Measurements from ENCODE around the gene STARD5. TPM values are rescaled to one million over a fixed set of nuclear protein-coding genes. Genes with fewer than 3 reads are reported as not detected.

The STARD5 gene
- total RNA-seq, 1 experiment from 2014 or later = 0.41 TPM

DNA sequence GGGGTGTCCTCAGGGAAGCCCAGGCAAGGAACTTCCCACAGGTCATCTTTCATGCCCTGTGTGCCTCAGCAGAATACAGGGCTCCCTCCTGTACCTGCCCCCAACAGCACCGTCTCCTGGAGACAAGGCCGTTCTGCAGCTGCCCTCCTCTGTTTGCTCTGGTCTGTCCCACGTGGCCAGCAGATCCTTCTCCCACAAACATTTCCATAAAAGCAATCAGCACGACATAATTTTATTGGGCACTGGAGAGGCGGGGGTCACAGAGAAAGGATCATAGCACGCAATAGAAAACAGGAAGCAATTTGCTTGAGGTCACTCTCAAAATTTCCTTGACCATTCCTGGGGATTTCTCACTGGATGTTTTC, 29.4 kb downstream of the STARD5 start:
- Histone ChIP-seq H4K20me1 (ENCODE audit: insufficient read depth) (no peaks in the 10 kb centered on the region), H3K4me1 (replicated peaks; ENCODE audit: insufficient read depth) (no peaks in the 10 kb centered on the region), H3K36me3 (ENCODE audit: low read depth) (no peaks in the 10 kb centered on the region), H3K9me2 (ENCODE audit: insufficient read depth) (no peaks in the 10 kb centered on the region), H3K79me2 (ENCODE audit: low read depth) (no peaks in the 10 kb centered on the region), H3K4me3 (no peak overlapping the region), H3F3A (ENCODE audit: insufficient read depth, low read depth) (no peaks in the 10 kb centered on the region), H2AFZ (no peak overlapping the region), H3K9me3 (ENCODE audit: insufficient read depth, low read depth) (no peaks in the 10 kb centered on the region), H3K4me2 (no peak overlapping the region), H3K27ac (no peak overlapping the region), H3K27me3 (ENCODE audit: insufficient read depth, low read depth) (peaks cover 37% of the 10 kb centered on the region)
- BruUV-seq (replicated peaks) = no TSS peak
- TF ChIP-seq EZH2 (IDR thresholded peaks at IDR 0.05; ENCODE audit: low read depth) = no peak
- ChIA-PET CTCF (no interaction called here), POLR2A (ENCODE audit: unreplicated experiment) (no interaction called here)
- intact Hi-C loops (cut with micrococcal nuclease; ENCODE audit: unreplicated experiment) = no loop called here
- no peak for DNase-seq

DNA sequence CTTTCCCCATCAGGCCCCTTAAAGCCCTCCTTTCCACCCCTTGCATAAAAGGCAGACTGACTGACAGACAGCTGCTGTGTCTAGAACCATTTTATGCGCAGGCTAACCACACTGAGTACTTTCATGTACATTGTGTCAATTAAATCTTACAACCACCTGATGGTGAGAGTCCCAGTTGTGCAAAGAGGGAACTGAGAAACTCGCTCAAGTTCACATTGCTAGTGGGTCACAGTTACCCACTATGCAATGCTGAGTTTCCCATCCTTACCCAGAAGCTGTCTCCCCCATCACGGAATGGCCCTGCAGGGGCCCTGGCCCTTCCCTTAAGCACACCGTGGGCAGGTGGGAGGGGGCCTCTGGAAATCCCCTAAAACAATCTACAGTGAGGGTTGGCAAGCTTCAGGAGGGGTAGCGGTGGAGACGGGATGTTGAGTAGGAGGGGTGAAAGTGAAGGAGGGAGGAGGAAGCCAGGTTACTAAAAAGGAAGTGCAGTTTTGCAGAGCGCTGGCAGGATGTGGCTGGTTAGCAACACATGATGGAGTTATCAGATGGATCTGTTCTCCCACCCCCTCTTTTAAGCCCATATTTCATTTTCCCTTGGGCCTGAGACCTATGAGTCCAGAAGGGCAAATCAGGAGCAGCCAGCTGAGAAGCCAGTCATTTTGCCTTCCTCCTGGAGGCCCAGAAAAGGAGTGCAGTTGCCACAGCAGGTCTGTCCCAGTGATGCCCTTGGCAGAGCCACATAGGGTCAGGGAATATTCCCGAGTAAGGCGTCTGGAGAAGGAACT, 30.0 kb downstream of the STARD5 start:
- Histone ChIP-seq H3K27ac (no peak overlapping the region), H3K4me2 (no peak overlapping the region), H3K4me3 (no peak overlapping the region), H3F3A (ENCODE audit: insufficient read depth, low read depth) (no peaks in the 10 kb centered on the region), H3K9me3 (ENCODE audit: insufficient read depth, low read depth) (no peaks in the 10 kb centered on the region), H3K9me2 (ENCODE audit: insufficient read depth) (no peaks in the 10 kb centered on the region), H3K36me3 (ENCODE audit: low read depth) (no peaks in the 10 kb centered on the region), H3K4me1 (replicated peaks; ENCODE audit: insufficient read depth) (no peaks in the 10 kb centered on the region), H4K20me1 (ENCODE audit: insufficient read depth) (no peaks in the 10 kb centered on the region), H2AFZ (no peak overlapping the region), H3K79me2 (ENCODE audit: low read depth) (no peaks in the 10 kb centered on the region), H3K27me3 (ENCODE audit: insufficient read depth, low read depth) (peaks cover 31% of the 10 kb centered on the region)
- CTCF ChIA-PET = no interaction called here
- no peak for TF ChIP-seq EZH2 (IDR thresholded peaks at IDR 0.05; ENCODE audit: low read depth)
- TF ChIP-seq, protein P1, sequence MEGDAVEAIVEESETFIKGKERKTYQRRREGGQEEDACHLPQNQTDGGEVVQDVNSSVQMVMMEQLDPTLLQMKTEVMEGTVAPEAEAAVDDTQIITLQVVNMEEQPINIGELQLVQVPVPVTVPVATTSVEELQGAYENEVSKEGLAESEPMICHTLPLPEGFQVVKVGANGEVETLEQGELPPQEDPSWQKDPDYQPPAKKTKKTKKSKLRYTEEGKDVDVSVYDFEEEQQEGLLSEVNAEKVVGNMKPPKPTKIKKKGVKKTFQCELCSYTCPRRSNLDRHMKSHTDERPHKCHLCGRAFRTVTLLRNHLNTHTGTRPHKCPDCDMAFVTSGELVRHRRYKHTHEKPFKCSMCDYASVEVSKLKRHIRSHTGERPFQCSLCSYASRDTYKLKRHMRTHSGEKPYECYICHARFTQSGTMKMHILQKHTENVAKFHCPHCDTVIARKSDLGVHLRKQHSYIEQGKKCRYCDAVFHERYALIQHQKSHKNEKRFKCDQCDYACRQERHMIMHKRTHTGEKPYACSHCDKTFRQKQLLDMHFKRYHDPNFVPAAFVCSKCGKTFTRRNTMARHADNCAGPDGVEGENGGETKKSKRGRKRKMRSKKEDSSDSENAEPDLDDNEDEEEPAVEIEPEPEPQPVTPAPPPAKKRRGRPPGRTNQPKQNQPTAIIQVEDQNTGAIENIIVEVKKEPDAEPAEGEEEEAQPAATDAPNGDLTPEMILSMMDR (conservative IDR thresholded peaks at IDR 0.05) = no peak
- intact Hi-C loops (cut with micrococcal nuclease; ENCODE audit: unreplicated experiment) = no loop called here
- DNase-seq = no peak
- BruUV-seq (replicated peaks) = no TSS peak
- POLR2A ChIA-PET (ENCODE audit: unreplicated experiment) = no interaction called here

DNA sequence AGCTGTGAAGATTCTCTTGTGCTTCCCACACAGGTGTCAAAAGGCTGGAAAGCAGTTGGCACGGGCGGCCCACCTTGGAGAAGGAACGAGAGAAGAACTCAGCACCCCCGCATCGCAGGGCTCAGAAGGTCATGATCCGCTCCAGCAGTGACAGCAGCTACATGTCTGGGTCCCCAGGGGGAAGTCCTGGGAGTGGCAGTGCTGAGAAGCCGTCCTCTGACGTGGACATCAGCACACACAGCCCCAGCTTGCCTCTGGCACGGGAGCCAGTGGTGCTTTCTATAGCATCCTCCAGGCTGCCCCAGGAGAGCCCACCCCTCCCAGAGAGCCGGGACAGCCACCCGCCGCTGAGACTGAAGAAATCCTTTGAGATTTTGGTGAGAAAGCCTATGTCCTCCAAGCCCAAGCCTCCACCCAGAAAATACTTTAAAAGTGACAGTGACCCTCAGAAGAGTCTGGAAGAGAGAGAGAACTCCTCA, 31.4 kb downstream of the STARD5 start:
- no peaks in the 10 kb centered on the region for H3K9me3 ChIP-seq (ENCODE audit: insufficient read depth, low read depth)
- H3F3A ChIP-seq (ENCODE audit: insufficient read depth, low read depth) = no peaks in the 10 kb centered on the region
- H3K27ac ChIP-seq = no peak overlapping the region
- no TSS peak for BruUV-seq (replicated peaks)
- ChIA-PET CTCF (no interaction called here), POLR2A (ENCODE audit: unreplicated experiment) (no interaction called here)
- H4K20me1 ChIP-seq (ENCODE audit: insufficient read depth) = no peaks in the 10 kb centered on the region
- no peaks in the 10 kb centered on the region for H3K9me2 ChIP-seq (ENCODE audit: insufficient read depth)
- DNase-seq = no peak
- TF ChIP-seq EZH2 (IDR thresholded peaks at IDR 0.05; ENCODE audit: low read depth) = no peak
- TF ChIP-seq, protein P1 (conservative IDR thresholded peaks at IDR 0.05) = no peak
- H3K4me2 ChIP-seq = no peak overlapping the region
- H3K27me3 ChIP-seq (ENCODE audit: insufficient read depth, low read depth) = peaks cover 29% of the 10 kb centered on the region
- no peaks in the 10 kb centered on the region for H3K79me2 ChIP-seq (ENCODE audit: low read depth)
- no peaks in the 10 kb centered on the region for H3K36me3 ChIP-seq (ENCODE audit: low read depth)
- H3K4me3 ChIP-seq = no peak overlapping the region
- no peak overlapping the region for H2AFZ ChIP-seq
- no peaks in the 10 kb centered on the region for H3K4me1 ChIP-seq (replicated peaks; ENCODE audit: insufficient read depth)
- intact Hi-C loops (cut with micrococcal nuclease; ENCODE audit: unreplicated experiment) = no loop called here

Measured in PC-9 (cell line).